PC-9 (cell line): Measurements from ENCODE around the gene PAQR6.

ENCODE experiments used
- EZH2 ChIP-seq: fragments of 200-600 bp; sonication (generic); IDR thresholded peaks from 2 replicates; pipeline ENCODE4 v1.8.0; 2017; ENCODE audit warnings: antibody characterized with exemption, low read depth
- TF ChIP-seq, protein P1 (sequence below): fragments of 200-600 bp; sonication (generic); conservative IDR thresholded peaks from 2 replicates; pipeline ENCODE4 v1.6.1; 2017; ENCODE audit warnings: mixed run types, antibody characterized with exemption, mild to moderate bottlenecking, moderate library complexity

DNA sequence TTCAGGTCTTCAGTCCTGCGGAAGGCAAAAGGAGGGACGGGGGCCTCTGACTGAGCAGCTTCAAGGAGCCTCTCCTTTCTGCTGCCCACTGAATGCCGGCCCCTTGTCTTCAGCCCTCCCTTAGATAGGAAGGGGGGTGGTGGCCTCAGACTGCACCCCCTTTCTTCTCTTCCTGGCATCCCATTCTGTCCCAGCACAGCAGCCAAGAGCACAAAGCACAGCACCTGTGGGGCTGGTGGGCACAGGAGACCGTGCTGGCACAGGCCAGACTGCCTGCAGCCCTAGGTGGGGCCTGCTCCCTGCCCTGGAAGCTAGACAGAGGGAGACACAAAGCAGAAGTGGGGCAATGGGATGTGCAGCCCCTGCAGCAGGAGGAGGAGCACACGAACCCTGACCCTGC, 1.7 kb upstream of the PAQR6 start:
- TF ChIP-seq, protein P1, sequence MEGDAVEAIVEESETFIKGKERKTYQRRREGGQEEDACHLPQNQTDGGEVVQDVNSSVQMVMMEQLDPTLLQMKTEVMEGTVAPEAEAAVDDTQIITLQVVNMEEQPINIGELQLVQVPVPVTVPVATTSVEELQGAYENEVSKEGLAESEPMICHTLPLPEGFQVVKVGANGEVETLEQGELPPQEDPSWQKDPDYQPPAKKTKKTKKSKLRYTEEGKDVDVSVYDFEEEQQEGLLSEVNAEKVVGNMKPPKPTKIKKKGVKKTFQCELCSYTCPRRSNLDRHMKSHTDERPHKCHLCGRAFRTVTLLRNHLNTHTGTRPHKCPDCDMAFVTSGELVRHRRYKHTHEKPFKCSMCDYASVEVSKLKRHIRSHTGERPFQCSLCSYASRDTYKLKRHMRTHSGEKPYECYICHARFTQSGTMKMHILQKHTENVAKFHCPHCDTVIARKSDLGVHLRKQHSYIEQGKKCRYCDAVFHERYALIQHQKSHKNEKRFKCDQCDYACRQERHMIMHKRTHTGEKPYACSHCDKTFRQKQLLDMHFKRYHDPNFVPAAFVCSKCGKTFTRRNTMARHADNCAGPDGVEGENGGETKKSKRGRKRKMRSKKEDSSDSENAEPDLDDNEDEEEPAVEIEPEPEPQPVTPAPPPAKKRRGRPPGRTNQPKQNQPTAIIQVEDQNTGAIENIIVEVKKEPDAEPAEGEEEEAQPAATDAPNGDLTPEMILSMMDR: no peak
- no peak for TF ChIP-seq EZH2
